A549 (cell line): ENCODE measurements around the gene CXCL10. TPM values are rescaled to one million over a fixed set of nuclear protein-coding genes. Genes with fewer than 3 reads are reported as not detected.

ENCODE experiments used
- ATAC-seq, 2 experiments: fragments of 200-7000 bp in 1 of 2; fragments of >200 bp in 1 of 2; cut with Nextera tagmentation in 1 of 2; cut with Tn5 transposase in 1 of 2; 3 replicates each; pipeline versions ENCODE4 v1.8.0 to v1.9.1; 2018 to 2020; ENCODE audit warnings: mild to moderate bottlenecking in 1 of 2, moderate library complexity in 1 of 2
- CTCF ChIA-PET: fragments of 300-600 bp; sonication (Branson Sonifier 250); formaldehyde crosslinking; extraction: SDS; loops from one replicate; lab custom pipeline; 2021; ENCODE audit warnings: antibody characterized with exemption, inconsistent platforms; lab: Yijun Ruan, JAX
- POLR2A ChIA-PET: fragments of 350-600 bp; formaldehyde crosslinking; extraction: SDS; loops from one replicate; lab custom pipeline; 2021; ENCODE audit warnings: antibody characterized with exemption, inconsistent platforms; lab: Yijun Ruan, JAX
- DNase-seq, 2 experiments: peaks; one replicate each; pipeline versions ENCODE4 v3.0.0 to v3.0.0-alpha.2; 2011 to 2016; ENCODE audit warnings: low read depth in 1 of 2, low spot score in 1 of 2
- FAIRE-seq: peaks from 2 replicates; lab custom pipeline; 2011; peaks lifted over from hg19 to GRCh38; lab: Jason Lieb, UNC
- H3K27ac ChIP-seq, 2 experiments: fragments of >200 bp; sonication (Bioruptor Twin); formaldehyde crosslinking; 3 replicates each; pipeline ENCODE4 v1.5.1; 2016 to 2017
- H3K4me1 ChIP-seq: fragments of >200 bp; sonication (Bioruptor Twin); formaldehyde crosslinking; 3 replicates; pipeline ENCODE4 v1.6.1; 2016
- H3K4me2 ChIP-seq: fragments of >200 bp; sonication (Bioruptor Twin); formaldehyde crosslinking; 3 replicates; pipeline ENCODE4 v1.6.1; 2016
- H3K4me3 ChIP-seq: fragments of >200 bp; sonication (Bioruptor Twin); formaldehyde crosslinking; 3 replicates; pipeline ENCODE4 v1.5.1; 2016
- H3K9me3 ChIP-seq: fragments of >200 bp; sonication (Bioruptor Twin); formaldehyde crosslinking; 3 replicates; pipeline ENCODE4 v1.6.1; 2016
- CBX8 ChIP-seq: fragments of 200-600 bp; sonication (generic); IDR thresholded peaks from 2 replicates; pipeline ENCODE4 v1.6.1; 2016
- CHD2 ChIP-seq: fragments of 150-350 bp; IDR thresholded peaks from 2 replicates; pipeline ENCODE4 v1.6.1; 2014; ENCODE audit warnings: low read length; ENCODE audit not compliant: partially characterized antibody
- CHD4 ChIP-seq: fragments of 200-600 bp; sonication (generic); IDR thresholded peaks from 2 replicates; pipeline ENCODE4 v1.6.1; 2016; ENCODE audit warnings: antibody characterized with exemption, mild to moderate bottlenecking, borderline replicate concordance
- EHMT2 ChIP-seq: fragments of 200-600 bp; sonication (generic); IDR thresholded peaks from 2 replicates; pipeline ENCODE4 v1.6.1; 2016; ENCODE audit warnings: antibody characterized with exemption, low read depth, mild to moderate bottlenecking, moderate library complexity
- EP300 ChIP-seq, 2 experiments: fragments of >200 bp; sonication (Bioruptor Twin); formaldehyde crosslinking; IDR thresholded peaks; 2 replicates in 1 of 2; 3 replicates in 1 of 2; pipeline ENCODE4 v1.6.1; 2016 to 2017
- FOXS1 ChIP-seq: fragments of 250-450 bp; sonication (Bioruptor Pico); IDR thresholded peaks from 2 replicates; pipeline ENCODE4 v1.5.0; 2020; ENCODE audit warnings: mild to moderate bottlenecking, moderate library complexity
- HEYL ChIP-seq: fragments of 250-450 bp; sonication (Bioruptor Pico); IDR thresholded peaks from 2 replicates; pipeline ENCODE4 v1.8.0; 2021; ENCODE audit warnings: mild to moderate bottlenecking, moderate library complexity
- HOXB13 ChIP-seq: fragments of 250-450 bp; sonication (Bioruptor Pico); IDR thresholded peaks from 2 replicates; pipeline ENCODE4 v1.5.0; 2020; ENCODE audit warnings: low read depth, mild to moderate bottlenecking, moderate library complexity
- HOXB5 ChIP-seq: fragments of 250-450 bp; sonication (Bioruptor Pico); IDR thresholded peaks from 2 replicates; pipeline ENCODE4 v1.5.0; 2020; ENCODE audit warnings: mild to moderate bottlenecking, moderate library complexity
- KDM5A ChIP-seq: fragments of 200-600 bp; sonication (generic); IDR thresholded peaks from 2 replicates; pipeline ENCODE4 v1.6.1; 2016; ENCODE audit warnings: antibody characterized with exemption, mild to moderate bottlenecking
- MAFK ChIP-seq: fragments of 450-650 bp; IDR thresholded peaks from 2 replicates; pipeline ENCODE4 v1.6.1; 2014; ENCODE audit not compliant: partially characterized antibody
- MAZ ChIP-seq: fragments of 150-350 bp; IDR thresholded peaks from 2 replicates; pipeline ENCODE4 v1.6.1; 2014; ENCODE audit warnings: antibody characterized with exemption, low read depth, low read length, borderline replicate concordance
- NFE2L2 ChIP-seq: fragments of 150-350 bp; conservative IDR thresholded peaks from 2 replicates; pipeline ENCODE4 v1.6.1; 2014; ENCODE audit warnings: low read length
- POLR2A ChIP-seq: IDR thresholded peaks from 2 replicates; pipeline ENCODE4 v1.6.1; 2012; ENCODE audit warnings: mild to moderate bottlenecking, low read length
- RAD21 ChIP-seq, 2 experiments: fragments of >200 bp in 1 of 2; sonication (Bioruptor Twin) in 1 of 2; formaldehyde crosslinking in 1 of 2; IDR thresholded peaks in 1 of 2; conservative IDR thresholded peaks in 1 of 2; 2 replicates in 1 of 2; 3 replicates in 1 of 2; pipeline ENCODE4 v1.6.1; 2012 to 2018; ENCODE audit warnings: inconsistent platforms in 1 of 2
- RCOR1 ChIP-seq: fragments of 150-350 bp; IDR thresholded peaks from 2 replicates; pipeline ENCODE4 v1.6.1; 2014; ENCODE audit warnings: antibody characterized with exemption, low read length, low read depth
- RFX5 ChIP-seq: fragments of 450-650 bp; IDR thresholded peaks from 2 replicates; pipeline ENCODE4 v1.7.1; 2014; ENCODE audit warnings: antibody characterized with exemption, mild to moderate bottlenecking, moderate library complexity
- RNF2 ChIP-seq: fragments of 200-600 bp; sonication (generic); IDR thresholded peaks from 2 replicates; pipeline ENCODE4 v1.6.1; 2016; ENCODE audit warnings: low read depth, mild to moderate bottlenecking, antibody characterized with exemption, moderate library complexity, borderline replicate concordance
- ZC3H11A ChIP-seq: fragments of 450-650 bp; IDR thresholded peaks from 2 replicates; pipeline ENCODE4 v1.6.1; 2014; ENCODE audit warnings: antibody characterized with exemption, mild to moderate bottlenecking
- ZFP36 ChIP-seq: fragments of 450-650 bp; IDR thresholded peaks from 2 replicates; pipeline ENCODE4 v1.6.1; 2014; ENCODE audit warnings: borderline replicate concordance; ENCODE audit not compliant: partially characterized antibody
- ZSCAN20 ChIP-seq: fragments of 250-450 bp; sonication (Bioruptor Pico); IDR thresholded peaks from 2 replicates; pipeline ENCODE4 v1.8.0; 2022; ENCODE audit warnings: mild to moderate bottlenecking, moderate library complexity
- WGBS: methylation state at CpG from one replicate; pipeline ENCODE4 v1.1.6; 2017; ENCODE audit errors: missing lambda C conversion rate; 5-methylcytosine and 5-hydroxymethylcytosine counted together
- polyA plus RNA-seq, 4 experiments: library from polyadenylated mRNA; depleted of rRNA in 3 of 4; stranded (reverse); fragments of >200 nt; fragmentation: RNase III in 1 of 4; extraction: RNeasy Plus Mini Kit Qiagen cat#74134 plus additional on column Dnase treatment in 1 of 4; gene quantifications; 2 replicates in 3 of 4; 3 replicates in 1 of 4; pipeline ENCODE4 v1.2.3, GENCODE V29; 2011 to 2017
- TF ChIP-seq, protein P1 (sequence below): fragments of >200 bp; sonication (Bioruptor Twin); formaldehyde crosslinking; IDR thresholded peaks from 3 replicates; pipeline ENCODE4 v1.5.1; 2016
- TF ChIP-seq, protein P2 (sequence below): fragments of >200 bp; sonication (Bioruptor Twin); formaldehyde crosslinking; IDR thresholded peaks from 2 replicates; pipeline ENCODE4 v1.6.1; 2016
- TF ChIP-seq, protein P3 (sequence below): IDR thresholded peaks from 2 replicates; pipeline ENCODE4 v1.6.1; 2012
- TF ChIP-seq, protein P4 (sequence below): fragments of 450-650 bp; IDR thresholded peaks from 2 replicates; pipeline ENCODE4 v1.6.1; 2014; ENCODE audit warnings: antibody characterized with exemption

The CXCL10 gene
- polyA plus RNA-seq, 2 of the 4 experiments (the other 2 are of a cell fraction): not detected

DNA sequence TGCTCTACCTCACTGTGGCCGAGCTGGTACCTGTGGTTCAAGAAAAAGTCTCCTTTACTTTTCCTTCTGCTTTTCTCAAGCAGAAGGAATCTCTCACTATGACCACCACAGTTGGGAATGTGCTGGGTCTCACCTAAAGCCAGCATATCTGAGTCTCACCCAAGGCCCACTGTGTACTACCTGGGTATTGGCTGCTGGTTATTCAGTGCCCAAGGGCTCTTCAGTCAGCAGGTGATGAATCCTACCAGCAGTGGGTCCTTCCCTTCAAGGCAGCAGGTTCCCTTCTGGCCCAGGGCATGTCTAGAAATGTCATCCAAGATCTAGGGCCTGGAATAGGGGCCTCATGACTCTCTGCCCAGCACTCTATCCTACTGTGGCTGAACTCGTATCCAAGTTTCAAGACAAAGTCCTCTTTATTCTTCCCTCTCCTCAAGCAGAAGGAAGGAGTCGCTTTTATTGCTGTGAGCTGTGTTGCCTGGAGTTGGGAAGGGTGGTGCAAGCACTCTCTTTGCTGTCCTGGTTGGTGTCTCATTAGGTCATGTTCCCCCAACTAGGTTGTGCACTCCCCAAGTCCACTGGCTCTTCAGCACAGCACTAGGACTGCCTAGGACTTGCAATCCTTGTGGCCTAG is 6.1 kb downstream of the CXCL10 start:
- ChIA-PET POLR2A (no interaction called here), CTCF (no interaction called here)
- H3K4me1 ChIP-seq: no peaks in the 10 kb centered on the region
- no peak overlapping the region for H3K27ac ChIP-seq
- no peak overlapping the region for H3K4me3 ChIP-seq
- H3K4me2 ChIP-seq: no peak overlapping the region
- FAIRE-seq: no peak
- no peak for DNase-seq
- TF ChIP-seq NFE2L2 (no peak), HOXB13 (CRISPR knock-in tag) (no peak), POLR2A (no peak), HEYL (CRISPR knock-in tag) (no peak)
- TF ChIP-seq, protein P1, sequence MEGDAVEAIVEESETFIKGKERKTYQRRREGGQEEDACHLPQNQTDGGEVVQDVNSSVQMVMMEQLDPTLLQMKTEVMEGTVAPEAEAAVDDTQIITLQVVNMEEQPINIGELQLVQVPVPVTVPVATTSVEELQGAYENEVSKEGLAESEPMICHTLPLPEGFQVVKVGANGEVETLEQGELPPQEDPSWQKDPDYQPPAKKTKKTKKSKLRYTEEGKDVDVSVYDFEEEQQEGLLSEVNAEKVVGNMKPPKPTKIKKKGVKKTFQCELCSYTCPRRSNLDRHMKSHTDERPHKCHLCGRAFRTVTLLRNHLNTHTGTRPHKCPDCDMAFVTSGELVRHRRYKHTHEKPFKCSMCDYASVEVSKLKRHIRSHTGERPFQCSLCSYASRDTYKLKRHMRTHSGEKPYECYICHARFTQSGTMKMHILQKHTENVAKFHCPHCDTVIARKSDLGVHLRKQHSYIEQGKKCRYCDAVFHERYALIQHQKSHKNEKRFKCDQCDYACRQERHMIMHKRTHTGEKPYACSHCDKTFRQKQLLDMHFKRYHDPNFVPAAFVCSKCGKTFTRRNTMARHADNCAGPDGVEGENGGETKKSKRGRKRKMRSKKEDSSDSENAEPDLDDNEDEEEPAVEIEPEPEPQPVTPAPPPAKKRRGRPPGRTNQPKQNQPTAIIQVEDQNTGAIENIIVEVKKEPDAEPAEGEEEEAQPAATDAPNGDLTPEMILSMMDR: no peak
- H3K9me3 ChIP-seq: no peaks in the 10 kb centered on the region
- ATAC-seq: no peak
- WGBS: 55% methylated on average over 2 of the region's 3 CpGs

DNA sequence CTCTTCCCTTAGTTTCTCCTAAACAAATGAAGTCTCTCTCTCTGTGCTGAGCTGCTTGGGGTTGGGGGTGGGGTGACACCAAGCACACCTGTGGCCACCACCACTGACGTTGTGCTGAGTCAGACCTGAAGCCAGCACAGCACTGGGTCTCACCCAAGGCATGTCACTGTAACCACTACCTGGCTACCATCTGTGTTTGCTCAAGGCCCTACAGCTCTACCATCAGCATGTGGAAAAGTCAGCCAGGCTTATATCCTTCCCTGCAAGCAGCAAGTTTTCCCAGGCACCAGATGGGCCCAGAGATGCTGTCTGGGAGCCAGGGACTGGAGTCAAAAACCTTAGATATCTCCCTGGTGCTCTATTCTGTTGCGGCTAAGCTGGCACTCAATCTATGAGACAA is 6.9 kb downstream of the CXCL10 start:
- FAIRE-seq: no peak
- WGBS: 72% methylated on average over 2 of the region's 2 CpGs
- H3K4me3 ChIP-seq: no peak overlapping the region
- ChIA-PET CTCF (no interaction called here), POLR2A (no interaction called here)
- ATAC-seq: no peak
- H3K4me1 ChIP-seq: no peaks in the 10 kb centered on the region
- TF ChIP-seq MAFK: no peak
- no peak for TF ChIP-seq RCOR1
- TF ChIP-seq POLR2A: no peak
- H3K9me3 ChIP-seq: no peaks in the 10 kb centered on the region
- no peak overlapping the region for H3K27ac ChIP-seq
- H3K4me2 ChIP-seq: no peak overlapping the region
- DNase-seq: no peak

DNA sequence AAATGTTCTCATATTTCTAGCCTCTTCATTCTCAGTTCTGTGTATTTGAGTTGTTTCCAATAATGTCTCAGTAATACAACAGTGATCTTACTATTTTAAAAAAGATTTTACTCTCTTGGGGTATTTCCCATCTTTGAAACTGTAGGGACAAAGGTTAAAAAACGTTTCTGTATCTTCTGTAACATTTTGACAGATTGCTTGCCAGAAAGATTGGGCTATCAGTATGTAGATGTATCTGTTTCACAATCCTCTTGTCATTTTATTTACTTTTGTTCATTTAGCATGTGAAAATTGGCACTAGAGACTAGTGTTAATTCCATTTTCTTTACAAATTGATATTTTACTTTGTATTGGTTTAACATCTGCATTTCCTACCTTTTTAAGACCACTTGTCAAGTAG is 9.8 kb downstream of the CXCL10 start:
- ChIA-PET POLR2A (no interaction called here), CTCF (interaction anchor here (1.3 kb wide), 1 partner anchor 53 kb away, joined by 4 read pairs; no protein-coding TSS in a partner anchor)
- Histone ChIP-seq H3K4me2 (no peak overlapping the region), H3K27ac (no peak overlapping the region), H3K9me3 (no peaks in the 10 kb centered on the region), H3K4me1 (no peaks in the 10 kb centered on the region), H3K4me3 (no peak overlapping the region)
- TF ChIP-seq, protein P2, sequence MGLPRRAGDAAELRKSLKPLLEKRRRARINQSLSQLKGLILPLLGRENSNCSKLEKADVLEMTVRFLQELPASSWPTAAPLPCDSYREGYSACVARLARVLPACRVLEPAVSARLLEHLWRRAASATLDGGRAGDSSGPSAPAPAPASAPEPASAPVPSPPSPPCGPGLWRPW: no peak
- TF ChIP-seq EP300 (IDR thresholded peaks at IDR 0.05) (no peak), EHMT2 (no peak), ZFP36 (no peak), MAZ (no peak), FOXS1 (CRISPR knock-in tag) (no peak), RFX5 (no peak), ZC3H11A (no peak), HOXB5 (CRISPR knock-in tag) (no peak), RAD21 (conservative IDR thresholded peaks at IDR 0.05 in 1 of 2, IDR thresholded peaks at IDR 0.05 in 1 of 2) (no peak)
- DNase-seq: no peak
- FAIRE-seq: no peak
- 0% methylated on average over 1 of the region's 1 CpG for WGBS
- no peak for ATAC-seq

DNA sequence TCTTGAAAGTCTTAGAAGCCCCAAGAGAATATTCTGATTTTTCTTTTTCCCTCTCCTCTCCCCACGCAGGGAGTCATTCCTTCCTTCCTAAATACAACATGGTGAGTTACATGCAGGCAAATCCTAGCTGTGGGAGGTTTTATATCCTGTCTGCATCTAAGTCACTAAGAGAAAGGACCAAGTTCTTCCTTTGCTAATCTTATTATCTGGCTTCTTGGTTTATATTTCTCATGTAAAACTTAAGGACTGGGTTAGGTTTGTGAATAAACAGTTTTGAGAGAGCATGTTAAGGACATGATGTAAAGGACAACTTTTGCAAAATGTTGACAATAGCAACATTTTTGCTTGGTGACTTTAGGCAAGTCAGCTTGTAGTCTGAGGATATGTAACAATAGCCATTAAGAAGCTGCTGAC is 10.9 kb downstream of the CXCL10 start:
- Histone ChIP-seq H3K4me3 (no peak overlapping the region), H3K4me2 (no peak overlapping the region), H3K4me1 (no peaks in the 10 kb centered on the region), H3K9me3 (no peaks in the 10 kb centered on the region), H3K27ac (no peak overlapping the region)
- ATAC-seq (no peak), DNase-seq (no peak), FAIRE-seq (no peak)
- ChIA-PET CTCF (no interaction called here), POLR2A (no interaction called here)
- WGBS: 4% methylated on average over 1 of the region's 1 CpG
- TF ChIP-seq, protein P2: no peak
- TF ChIP-seq EHMT2 (no peak), HOXB13 (CRISPR knock-in tag) (no peak), CHD4 (no peak), RNF2 (no peak), RAD21 (conservative IDR thresholded peaks at IDR 0.05 in 1 of 2, IDR thresholded peaks at IDR 0.05 in 1 of 2) (no peak), CHD2 (no peak), ZSCAN20 (no peak), KDM5A (no peak), CBX8 (no peak), POLR2A (no peak)
- TF ChIP-seq, protein P3, sequence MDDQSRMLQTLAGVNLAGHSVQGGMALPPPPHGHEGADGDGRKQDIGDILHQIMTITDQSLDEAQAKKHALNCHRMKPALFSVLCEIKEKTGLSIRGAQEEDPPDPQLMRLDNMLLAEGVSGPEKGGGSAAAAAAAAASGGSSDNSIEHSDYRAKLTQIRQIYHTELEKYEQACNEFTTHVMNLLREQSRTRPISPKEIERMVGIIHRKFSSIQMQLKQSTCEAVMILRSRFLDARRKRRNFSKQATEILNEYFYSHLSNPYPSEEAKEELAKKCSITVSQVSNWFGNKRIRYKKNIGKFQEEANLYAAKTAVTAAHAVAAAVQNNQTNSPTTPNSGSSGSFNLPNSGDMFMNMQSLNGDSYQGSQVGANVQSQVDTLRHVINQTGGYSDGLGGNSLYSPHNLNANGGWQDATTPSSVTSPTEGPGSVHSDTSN: no peak
- TF ChIP-seq, protein P4, sequence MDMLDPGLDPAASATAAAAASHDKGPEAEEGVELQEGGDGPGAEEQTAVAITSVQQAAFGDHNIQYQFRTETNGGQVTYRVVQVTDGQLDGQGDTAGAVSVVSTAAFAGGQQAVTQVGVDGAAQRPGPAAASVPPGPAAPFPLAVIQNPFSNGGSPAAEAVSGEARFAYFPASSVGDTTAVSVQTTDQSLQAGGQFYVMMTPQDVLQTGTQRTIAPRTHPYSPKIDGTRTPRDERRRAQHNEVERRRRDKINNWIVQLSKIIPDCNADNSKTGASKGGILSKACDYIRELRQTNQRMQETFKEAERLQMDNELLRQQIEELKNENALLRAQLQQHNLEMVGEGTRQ: no peak
